SK-N-SH (cell line): Measurements from ENCODE around the gene GPR160. TPM values are rescaled to one million over a fixed set of nuclear protein-coding genes. Genes with fewer than 3 reads are reported as not detected.

Experiments used
- CTCF ChIA-PET: fragments of 300-600, 350-600 bp; formaldehyde crosslinking; extraction: SDS; loops from one replicate; lab custom pipeline; 2021; lab: Yijun Ruan, JAX
- POLR2A ChIA-PET: fragments of 350-600 bp; sonication (Branson Sonifier 250); formaldehyde crosslinking; extraction: SDS; loops from one replicate; lab custom pipeline; 2020; ENCODE audit warnings: antibody characterized with exemption, inconsistent platforms; lab: Yijun Ruan, JAX
- DNase-seq: peaks from one replicate; pipeline ENCODE4 v3.0.0; 2012
- H2AFZ ChIP-seq: fragments of 200-600 bp; sonication (generic); 2 replicates; pipeline ENCODE4 v1.8.1; 2016; ENCODE audit warnings: antibody characterized with exemption, mild to moderate bottlenecking, low read depth
- H3F3A ChIP-seq: fragments of 200-600 bp; sonication (generic); replicated peaks from 2 replicates; pipeline ENCODE3; 2016; ENCODE audit warnings: antibody characterized with exemption, mild to moderate bottlenecking; ENCODE audit not compliant: insufficient read depth
- H3K27ac ChIP-seq, 2 experiments: fragments of 200-500 bp in 1 of 2; fragments of 200-600 bp in 1 of 2; sonication (Bioruptor generic) in 1 of 2; sonication (generic), shearing (Covaris generic) in 1 of 2; 2 replicates each; pipeline versions ENCODE4 v1.5.1 to v1.6.1; 2014 to 2016; ENCODE audit warnings: low read depth in 2 of 2, inconsistent platforms in 1 of 2, low read length in 1 of 2, mild to moderate bottlenecking in 1 of 2, mixed read lengths in 1 of 2
- H3K27me3 ChIP-seq: fragments of 200-600 bp; sonication (generic), shearing (Covaris generic); 2 replicates; pipeline ENCODE4 v1.6.1; 2016; ENCODE audit warnings: mixed run types; ENCODE audit not compliant: insufficient read depth
- H3K36me3 ChIP-seq, 2 experiments: fragments of 200-500 bp in 1 of 2; fragments of 200-600 bp in 1 of 2; sonication (Bioruptor generic) in 1 of 2; sonication (generic) in 1 of 2; replicated peaks in 1 of 2; 2 replicates each; pipeline versions ENCODE3 to v1.5.1; 2014 to 2016; ENCODE audit warnings: low read length in 1 of 2, mild to moderate bottlenecking in 1 of 2; ENCODE audit not compliant: insufficient read depth in 2 of 2, control insufficient read depth in 1 of 2
- H3K4me1 ChIP-seq, 2 experiments: fragments of 200-500 bp in 1 of 2; fragments of 200-600 bp in 1 of 2; sonication (Bioruptor generic) in 1 of 2; sonication (generic), shearing (Covaris generic) in 1 of 2; 2 replicates each; pipeline versions ENCODE4 v1.5.1 to v1.6.1; 2014 to 2016; ENCODE audit warnings: low read depth in 1 of 2, low read length in 1 of 2, mixed run types in 1 of 2; ENCODE audit not compliant: insufficient read depth in 2 of 2, control insufficient read depth in 1 of 2
- H3K4me2 ChIP-seq: fragments of 200-600 bp; sonication (generic), shearing (Covaris generic); 2 replicates; pipeline ENCODE4 v1.6.1; 2017; ENCODE audit warnings: mixed run types
- H3K4me3 ChIP-seq, 2 experiments: fragments of 200-500 bp in 1 of 2; fragments of 200-600 bp in 1 of 2; sonication (Bioruptor generic) in 1 of 2; sonication (generic), shearing (Covaris generic) in 1 of 2; 2 replicates each; pipeline versions ENCODE4 v1.5.1 to v1.8.1; 2014 to 2016; ENCODE audit warnings: low read depth in 2 of 2, inconsistent platforms in 1 of 2, low read length in 1 of 2, mild to moderate bottlenecking in 1 of 2, mixed read lengths in 1 of 2, moderate library complexity in 1 of 2
- H3K79me2 ChIP-seq: fragments of 200-600 bp; sonication (generic); 2 replicates; pipeline ENCODE4 v1.8.1; 2017; ENCODE audit warnings: mild to moderate bottlenecking; ENCODE audit not compliant: insufficient read depth
- H3K9ac ChIP-seq: fragments of 200-600 bp; sonication (generic); 2 replicates; pipeline ENCODE4 v1.6.1; 2017; ENCODE audit warnings: mixed run types
- H3K9me2 ChIP-seq: fragments of 200-600 bp; sonication (generic); 2 replicates; pipeline ENCODE4 v1.6.1; 2017; ENCODE audit warnings: mixed run types
- H3K9me3 ChIP-seq: fragments of 200-600 bp; sonication (generic); 2 replicates; pipeline ENCODE4 v1.6.1; 2017; ENCODE audit warnings: mixed run types, mild to moderate bottlenecking, moderate library complexity
- H4K20me1 ChIP-seq: fragments of 200-600 bp; sonication (generic); 2 replicates; pipeline ENCODE4 v1.6.1; 2017; ENCODE audit warnings: mild to moderate bottlenecking, mixed run types; ENCODE audit not compliant: insufficient read depth
- EZH2phosphoT487 ChIP-seq: fragments of 200-600 bp; sonication (generic); IDR thresholded peaks from 2 replicates; pipeline ENCODE4 v1.6.1; 2017; ENCODE audit warnings: low read depth, mixed run types, mild to moderate bottlenecking, antibody characterized with exemption, moderate library complexity, borderline replicate concordance
- FOXM1 ChIP-seq: IDR thresholded peaks from 2 replicates; pipeline ENCODE4 v1.4.0; 2012; ENCODE audit warnings: low read depth, mild to moderate bottlenecking
- GABPA ChIP-seq: IDR thresholded peaks from 2 replicates; pipeline ENCODE4 v1.4.0; 2012; ENCODE audit warnings: low read depth, mild to moderate bottlenecking
- GATA2 ChIP-seq: sonication (generic); formaldehyde crosslinking; IDR thresholded peaks from 2 replicates; pipeline ENCODE4 v1.5.0; 2020; ENCODE audit warnings: mild to moderate bottlenecking, missing genetic modification reagents
- JUND ChIP-seq: IDR thresholded peaks from 2 replicates; pipeline ENCODE4 v1.4.0; 2012
- MEF2A ChIP-seq: IDR thresholded peaks from 2 replicates; pipeline ENCODE4 v1.4.0; 2012; ENCODE audit warnings: low read depth, borderline replicate concordance
- MXI1 ChIP-seq: IDR thresholded peaks from 2 replicates; pipeline ENCODE4 v1.6.1; 2012; ENCODE audit warnings: mild to moderate bottlenecking, low read depth, low read length, improper control_type of control experiment
- RAD21 ChIP-seq: IDR thresholded peaks from 2 replicates; pipeline ENCODE4 v1.6.1; 2012; ENCODE audit warnings: mild to moderate bottlenecking, low read length
- RFX5 ChIP-seq: IDR thresholded peaks from 2 replicates; pipeline ENCODE4 v1.6.1; 2012; ENCODE audit warnings: mild to moderate bottlenecking, improper control_type of control experiment, low read length
- TEAD4 ChIP-seq: IDR thresholded peaks from 2 replicates; pipeline ENCODE4 v1.4.0; 2012; ENCODE audit warnings: mild to moderate bottlenecking, borderline replicate concordance; ENCODE audit not compliant: insufficient read depth
- USF2 ChIP-seq: fragments of 150-350 bp; IDR thresholded peaks from 2 replicates; pipeline ENCODE4 v1.6.1; 2017; ENCODE audit warnings: antibody characterized with exemption, low read length, low read depth, borderline replicate concordance
- YY1 ChIP-seq: IDR thresholded peaks from 2 replicates; pipeline ENCODE4 v1.4.0; 2012; ENCODE audit warnings: low read depth, mild to moderate bottlenecking
- WGBS: methylation state at CpG from one replicate; pipeline ENCODE4 v1.1.6; 2017; ENCODE audit warnings: low lambda C conversion rate; 5-methylcytosine and 5-hydroxymethylcytosine counted together
- polyA plus RNA-seq, 3 experiments: library from polyadenylated mRNA; depleted of rRNA; stranded (reverse); fragments of >200 nt; gene quantifications; 2 replicates each; pipeline ENCODE4 v1.2.3, GENCODE V29; 2012
- TF ChIP-seq, protein P1 (sequence below): fragments of 200-600 bp; sonication (generic); IDR thresholded peaks from 2 replicates; pipeline ENCODE4 v1.6.1; 2017; ENCODE audit warnings: antibody characterized with exemption, mild to moderate bottlenecking, moderate library complexity
- TF ChIP-seq, protein P2 (sequence below): IDR thresholded peaks from 2 replicates; pipeline ENCODE4 v1.4.0; 2012; ENCODE audit warnings: low read depth, borderline replicate concordance
- TF ChIP-seq, protein P3 (sequence below): IDR thresholded peaks from 2 replicates; pipeline ENCODE4; 2012

GPR160 gene
- polyA plus RNA-seq, 1 of the 3 experiments (the other 2 are of a cell fraction) = 0.31 TPM

DNA sequence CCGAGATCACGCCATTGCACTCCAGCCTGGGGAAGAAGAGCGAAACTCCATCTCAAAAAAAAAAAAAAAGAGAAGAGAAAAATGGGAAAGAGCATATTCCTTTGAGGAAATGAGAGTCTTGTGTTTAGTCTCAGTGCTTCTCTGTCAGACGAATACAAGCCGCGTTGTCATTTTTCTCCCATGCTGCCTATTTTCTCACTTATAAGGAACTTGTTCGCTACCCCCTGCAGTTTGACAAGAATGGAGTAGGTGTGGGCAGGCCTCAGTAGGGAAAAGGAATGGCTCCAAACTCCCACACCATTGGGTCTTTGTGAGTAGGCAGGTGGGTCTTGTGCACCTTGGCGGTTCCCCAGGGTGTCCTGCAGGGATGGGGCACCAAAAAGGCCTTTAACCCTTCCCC lies 6.5 kb downstream of the GPR160 start (continued):
- TF ChIP-seq, protein P1, sequence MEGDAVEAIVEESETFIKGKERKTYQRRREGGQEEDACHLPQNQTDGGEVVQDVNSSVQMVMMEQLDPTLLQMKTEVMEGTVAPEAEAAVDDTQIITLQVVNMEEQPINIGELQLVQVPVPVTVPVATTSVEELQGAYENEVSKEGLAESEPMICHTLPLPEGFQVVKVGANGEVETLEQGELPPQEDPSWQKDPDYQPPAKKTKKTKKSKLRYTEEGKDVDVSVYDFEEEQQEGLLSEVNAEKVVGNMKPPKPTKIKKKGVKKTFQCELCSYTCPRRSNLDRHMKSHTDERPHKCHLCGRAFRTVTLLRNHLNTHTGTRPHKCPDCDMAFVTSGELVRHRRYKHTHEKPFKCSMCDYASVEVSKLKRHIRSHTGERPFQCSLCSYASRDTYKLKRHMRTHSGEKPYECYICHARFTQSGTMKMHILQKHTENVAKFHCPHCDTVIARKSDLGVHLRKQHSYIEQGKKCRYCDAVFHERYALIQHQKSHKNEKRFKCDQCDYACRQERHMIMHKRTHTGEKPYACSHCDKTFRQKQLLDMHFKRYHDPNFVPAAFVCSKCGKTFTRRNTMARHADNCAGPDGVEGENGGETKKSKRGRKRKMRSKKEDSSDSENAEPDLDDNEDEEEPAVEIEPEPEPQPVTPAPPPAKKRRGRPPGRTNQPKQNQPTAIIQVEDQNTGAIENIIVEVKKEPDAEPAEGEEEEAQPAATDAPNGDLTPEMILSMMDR = no peak
- TF ChIP-seq RAD21 (no peak), USF2 (no peak)

DNA sequence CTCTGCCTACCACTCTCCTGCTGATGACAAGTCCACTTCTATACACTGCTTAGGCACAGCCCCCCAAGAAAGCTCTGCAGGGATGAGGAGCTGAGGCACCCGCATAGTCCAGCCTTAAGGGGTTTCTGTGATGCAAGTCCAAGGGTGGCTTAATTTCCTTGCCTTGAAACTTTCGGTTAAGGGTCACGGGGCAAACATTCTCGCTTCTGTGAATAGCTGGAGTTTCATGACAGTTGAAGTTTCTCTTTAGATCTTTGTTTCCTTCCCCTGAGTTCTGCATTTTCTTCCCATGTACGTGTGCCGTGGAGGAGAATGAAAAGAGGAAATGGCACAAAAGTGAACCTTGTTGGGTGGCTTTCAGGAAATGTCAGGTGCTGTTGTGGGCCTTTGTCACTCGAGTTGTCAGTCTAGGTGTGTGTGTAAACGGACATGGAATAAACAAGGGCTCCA lies 7.0 kb downstream of the GPR160 start:
- no peaks in the 10 kb centered on the region for H3K36me3 ChIP-seq
- H3K79me2 ChIP-seq = no peaks in the 10 kb centered on the region
- 85% methylated on average over 7 of the region's 8 CpGs for WGBS
- no peaks in the 10 kb centered on the region for H4K20me1 ChIP-seq
- no peak overlapping the region for H3K4me3 ChIP-seq
- H3K27me3 ChIP-seq = peaks cover 4% of the 10 kb centered on the region; the same call in 1 of the 2 replicates
- CTCF ChIA-PET = interaction anchor here (0.6 kb wide), 1 partner anchor 68 kb away, joined by 4 read pairs; no protein-coding TSS in a partner anchor
- H3K9ac ChIP-seq = no peak overlapping the region
- H3K4me2 ChIP-seq = no peak overlapping the region
- H3K9me3 ChIP-seq = no peaks in the 10 kb centered on the region
- POLR2A ChIA-PET = no interaction called here
- TF ChIP-seq MEF2A = no peak
- TF ChIP-seq MXI1 = no peak
- no peak for TF ChIP-seq GABPA
- TF ChIP-seq TEAD4 = no peak
- TF ChIP-seq GATA2 = no peak
- H3F3A ChIP-seq = peaks cover 6% of the 10 kb centered on the region
- no peak for DNase-seq
- no peak overlapping the region for H3K27ac ChIP-seq
- H3K4me1 ChIP-seq = peaks cover 0 to 12% of the 10 kb centered on the region in 2 experiments; a peak in 1 of 4 replicates
- no peak overlapping the region for H2AFZ ChIP-seq
- H3K9me2 ChIP-seq = no peaks in the 10 kb centered on the region

DNA sequence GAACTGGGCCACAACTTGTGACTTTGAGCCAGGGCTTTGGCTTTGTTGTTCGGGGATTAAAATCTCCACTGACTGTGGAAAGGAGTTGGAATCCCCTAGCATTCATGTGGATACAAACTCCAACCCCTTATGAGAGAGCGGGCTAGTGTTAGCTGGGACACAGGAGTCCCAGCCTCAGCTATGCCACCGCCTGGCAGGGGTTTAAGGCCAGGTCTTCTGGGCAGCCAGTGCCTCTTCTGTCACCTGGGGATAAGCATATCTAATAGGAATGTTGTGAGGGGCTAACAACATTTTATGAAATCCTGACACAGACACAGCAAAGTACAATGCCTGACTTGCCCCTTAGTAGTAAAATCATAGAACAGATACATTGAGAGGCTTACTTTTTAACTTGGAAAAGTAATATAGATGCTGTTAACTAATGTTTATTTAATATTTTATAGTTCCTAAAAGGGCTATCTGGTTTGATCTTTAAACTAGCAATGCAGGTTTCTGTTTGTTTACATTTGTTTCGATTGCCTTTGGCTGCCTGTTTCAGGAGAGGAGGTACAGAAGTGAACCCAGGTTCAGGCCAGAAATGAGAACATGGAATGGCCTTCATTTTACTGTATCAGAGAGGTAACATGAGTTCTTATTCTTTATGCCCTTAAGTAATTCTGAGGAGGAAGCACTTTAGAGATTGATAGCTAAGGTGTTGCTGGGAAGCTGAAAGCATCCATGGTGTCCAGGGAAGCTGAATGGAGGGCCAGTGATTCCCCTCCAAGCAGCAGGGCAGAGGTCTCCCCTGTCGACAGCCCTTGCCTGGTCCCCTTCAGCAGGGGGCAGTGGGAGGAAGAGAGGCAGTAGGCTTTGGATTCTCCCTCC lies 8.7 kb downstream of the GPR160 start:
- no peaks in the 10 kb centered on the region for H3K9me3 ChIP-seq
- H3K9me2 ChIP-seq = no peaks in the 10 kb centered on the region
- peaks cover 0 to 12% of the 10 kb centered on the region in 2 experiments; a peak in 1 of 4 replicates for H3K4me1 ChIP-seq
- no peak overlapping the region for H3K9ac ChIP-seq
- ChIA-PET POLR2A (no interaction called here), CTCF (interaction anchor here (0.8 kb wide), 1 partner anchor 8 kb away, joined by 3 read pairs; no protein-coding TSS in a partner anchor)
- WGBS = 71% methylated on average over 5 of the region's 5 CpGs
- H3K27ac ChIP-seq = no peak overlapping the region
- H3F3A ChIP-seq = no peaks in the 10 kb centered on the region
- H3K4me2 ChIP-seq = no peak overlapping the region
- H2AFZ ChIP-seq = no peak overlapping the region
- no peaks in the 10 kb centered on the region for H3K36me3 ChIP-seq
- H4K20me1 ChIP-seq = no peaks in the 10 kb centered on the region
- no peak overlapping the region for H3K4me3 ChIP-seq
- DNase-seq = no peak
- no peaks in the 10 kb centered on the region for H3K79me2 ChIP-seq
- H3K27me3 ChIP-seq = no peaks in the 10 kb centered on the region; the same call in 1 of the 2 replicates
- TF ChIP-seq RFX5 (no peak), YY1 (no peak), FOXM1 (no peak), RAD21 (no peak), USF2 (no peak), MXI1 (no peak), JUND (no peak), TEAD4 (no peak), GABPA (no peak), EZH2phosphoT487 (no peak)
- TF ChIP-seq, protein P2, sequence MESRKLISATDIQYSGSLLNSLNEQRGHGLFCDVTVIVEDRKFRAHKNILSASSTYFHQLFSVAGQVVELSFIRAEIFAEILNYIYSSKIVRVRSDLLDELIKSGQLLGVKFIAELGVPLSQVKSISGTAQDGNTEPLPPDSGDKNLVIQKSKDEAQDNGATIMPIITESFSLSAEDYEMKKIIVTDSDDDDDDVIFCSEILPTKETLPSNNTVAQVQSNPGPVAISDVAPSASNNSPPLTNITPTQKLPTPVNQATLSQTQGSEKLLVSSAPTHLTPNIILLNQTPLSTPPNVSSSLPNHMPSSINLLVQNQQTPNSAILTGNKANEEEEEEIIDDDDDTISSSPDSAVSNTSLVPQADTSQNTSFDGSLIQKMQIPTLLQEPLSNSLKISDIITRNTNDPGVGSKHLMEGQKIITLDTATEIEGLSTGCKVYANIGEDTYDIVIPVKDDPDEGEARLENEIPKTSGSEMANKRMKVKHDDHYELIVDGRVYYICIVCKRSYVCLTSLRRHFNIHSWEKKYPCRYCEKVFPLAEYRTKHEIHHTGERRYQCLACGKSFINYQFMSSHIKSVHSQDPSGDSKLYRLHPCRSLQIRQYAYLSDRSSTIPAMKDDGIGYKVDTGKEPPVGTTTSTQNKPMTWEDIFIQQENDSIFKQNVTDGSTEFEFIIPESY = no peak
- TF ChIP-seq, protein P3, sequence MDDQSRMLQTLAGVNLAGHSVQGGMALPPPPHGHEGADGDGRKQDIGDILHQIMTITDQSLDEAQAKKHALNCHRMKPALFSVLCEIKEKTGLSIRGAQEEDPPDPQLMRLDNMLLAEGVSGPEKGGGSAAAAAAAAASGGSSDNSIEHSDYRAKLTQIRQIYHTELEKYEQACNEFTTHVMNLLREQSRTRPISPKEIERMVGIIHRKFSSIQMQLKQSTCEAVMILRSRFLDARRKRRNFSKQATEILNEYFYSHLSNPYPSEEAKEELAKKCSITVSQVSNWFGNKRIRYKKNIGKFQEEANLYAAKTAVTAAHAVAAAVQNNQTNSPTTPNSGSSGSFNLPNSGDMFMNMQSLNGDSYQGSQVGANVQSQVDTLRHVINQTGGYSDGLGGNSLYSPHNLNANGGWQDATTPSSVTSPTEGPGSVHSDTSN = no peak
